Measurements from ENCODE around the gene SRP72.
"Not testable (repeated sequence)": the region's sequence is repeated elsewhere in the genome, so short reads cannot be mapped to it uniquely, and the experiment has no call there.

The SRP72 gene

GRCh38 chr4:56444719-56445118 lies 22.7 kb upstream of the SRP72 start:
- TF ChIP-seq, protein P1, sequence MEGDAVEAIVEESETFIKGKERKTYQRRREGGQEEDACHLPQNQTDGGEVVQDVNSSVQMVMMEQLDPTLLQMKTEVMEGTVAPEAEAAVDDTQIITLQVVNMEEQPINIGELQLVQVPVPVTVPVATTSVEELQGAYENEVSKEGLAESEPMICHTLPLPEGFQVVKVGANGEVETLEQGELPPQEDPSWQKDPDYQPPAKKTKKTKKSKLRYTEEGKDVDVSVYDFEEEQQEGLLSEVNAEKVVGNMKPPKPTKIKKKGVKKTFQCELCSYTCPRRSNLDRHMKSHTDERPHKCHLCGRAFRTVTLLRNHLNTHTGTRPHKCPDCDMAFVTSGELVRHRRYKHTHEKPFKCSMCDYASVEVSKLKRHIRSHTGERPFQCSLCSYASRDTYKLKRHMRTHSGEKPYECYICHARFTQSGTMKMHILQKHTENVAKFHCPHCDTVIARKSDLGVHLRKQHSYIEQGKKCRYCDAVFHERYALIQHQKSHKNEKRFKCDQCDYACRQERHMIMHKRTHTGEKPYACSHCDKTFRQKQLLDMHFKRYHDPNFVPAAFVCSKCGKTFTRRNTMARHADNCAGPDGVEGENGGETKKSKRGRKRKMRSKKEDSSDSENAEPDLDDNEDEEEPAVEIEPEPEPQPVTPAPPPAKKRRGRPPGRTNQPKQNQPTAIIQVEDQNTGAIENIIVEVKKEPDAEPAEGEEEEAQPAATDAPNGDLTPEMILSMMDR (conservative IDR thresholded peaks at IDR 0.05; ENCODE audit: low read depth, low read length): no peak
- no peak overlapping the region for H3K4me3 ChIP-seq (ENCODE audit: low read depth, low read length)
- DNase-seq (ENCODE audit: low read depth): no peak

DNA sequence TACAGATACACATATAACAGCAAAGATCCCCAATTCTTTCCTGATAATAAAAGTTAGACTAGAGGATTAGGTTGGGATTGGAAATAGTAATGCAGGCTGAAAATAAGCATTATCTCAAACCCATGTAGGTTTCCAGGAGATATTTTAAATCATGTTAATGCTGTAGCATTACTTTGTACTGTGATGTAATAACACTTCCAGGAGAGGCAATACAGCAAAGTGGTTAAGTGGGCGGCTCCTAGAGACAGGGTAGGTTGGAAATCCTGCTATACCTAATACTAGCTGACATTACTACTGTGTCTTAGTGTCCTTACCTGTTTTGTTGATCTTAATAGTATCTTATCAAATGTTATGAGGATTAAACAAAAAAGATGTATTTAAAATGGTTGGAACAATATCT lies 21.7 kb upstream of the SRP72 start:
- TF ChIP-seq, protein P1 (conservative IDR thresholded peaks at IDR 0.05; ENCODE audit: low read depth, low read length): no peak
- no peak overlapping the region for H3K4me3 ChIP-seq (ENCODE audit: low read depth, low read length)
- DNase-seq (ENCODE audit: low read depth): peak; percentile 37

GRCh38 chr4:56448301-56448700 lies 19.1 kb upstream of the SRP72 start:
- no peak overlapping the region for H3K4me3 ChIP-seq (ENCODE audit: low read depth, low read length)
- TF ChIP-seq, protein P1 (conservative IDR thresholded peaks at IDR 0.05; ENCODE audit: low read depth, low read length): no peak
- peak; percentile 58 for DNase-seq (ENCODE audit: low read depth)

DNA sequence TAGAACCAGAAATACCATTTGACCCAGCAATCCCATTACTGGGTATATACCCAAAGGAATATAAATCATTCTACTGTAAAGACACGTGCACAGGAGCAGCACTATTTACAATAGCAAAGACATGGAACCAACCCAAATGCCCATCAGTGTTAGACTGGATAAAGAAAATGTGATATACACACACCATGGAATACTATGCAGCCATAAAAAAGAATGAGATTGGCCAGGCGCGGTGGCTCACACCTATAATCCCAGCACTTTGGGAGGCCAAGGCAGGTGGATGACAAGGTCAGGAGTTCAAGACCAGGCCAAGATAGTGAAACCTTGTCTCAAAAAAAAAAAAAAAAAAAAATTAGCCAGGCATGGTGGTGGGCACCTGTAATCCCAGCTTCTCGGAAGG lies 17.9 kb upstream of the SRP72 start:
- H3K4me3 ChIP-seq (ENCODE audit: low read depth, low read length); DNase-seq (ENCODE audit: low read depth): not testable (repeated sequence)

GRCh38 chr4:56450342-56450741 lies 17.1 kb upstream of the SRP72 start:
- H3K4me3 ChIP-seq (ENCODE audit: low read depth, low read length): no peak overlapping the region
- TF ChIP-seq, protein P1 (conservative IDR thresholded peaks at IDR 0.05; ENCODE audit: low read depth, low read length): no peak
- DNase-seq (ENCODE audit: low read depth): no peak

- no peak overlapping the region for H3K4me3 ChIP-seq (ENCODE audit: low read depth, low read length)
- DNase-seq (ENCODE audit: low read depth): peak; percentile 11
- TF ChIP-seq, protein P1 (conservative IDR thresholded peaks at IDR 0.05; ENCODE audit: low read depth, low read length): no peak
Observed at GRCh38 chr4:56460085-56460484, 7.3 kb upstream of the SRP72 start.

- DNase-seq (ENCODE audit: low read depth): no peak
- TF ChIP-seq, protein P1 (conservative IDR thresholded peaks at IDR 0.05; ENCODE audit: low read depth, low read length): no peak
- H3K4me3 ChIP-seq (ENCODE audit: low read depth, low read length): no peak overlapping the region
Observed at GRCh38 chr4:56462157-56462556, 5.3 kb upstream of the SRP72 start.

DNA sequence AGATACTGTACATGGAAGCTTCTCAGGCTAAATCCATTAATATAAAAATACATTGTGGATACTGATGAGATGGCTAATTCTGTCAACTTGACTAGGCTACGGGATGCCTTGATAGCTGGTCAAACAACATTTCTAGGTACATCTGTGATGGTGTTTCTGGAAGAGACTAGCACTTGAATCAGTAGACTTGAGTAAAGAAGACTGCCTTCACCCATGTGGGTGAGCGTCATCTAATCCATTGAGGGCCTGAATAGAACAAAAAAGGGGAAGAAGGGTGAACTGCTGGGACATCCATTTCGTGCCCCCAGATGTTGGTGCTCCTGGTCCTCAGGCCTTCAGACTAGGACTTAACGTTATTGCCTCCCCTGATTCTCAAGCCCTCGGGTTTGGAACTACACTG lies 3.7 kb upstream of the SRP72 start:
- no peak overlapping the region for H3K4me3 ChIP-seq (ENCODE audit: low read depth, low read length)
- DNase-seq (ENCODE audit: low read depth): no peak
- TF ChIP-seq, protein P1 (conservative IDR thresholded peaks at IDR 0.05; ENCODE audit: low read depth, low read length): no peak
